ENCODE data around the gene MICB. TPM values are rescaled to one million over a fixed set of nuclear protein-coding genes. Genes with fewer than 3 reads are reported as not detected.

The MICB gene
- total and polyA plus RNA-seq, 9 of the 15 experiments (the other 6 are each of a cell fraction or from before 2014, with no cell fraction given), result 13.3 to 34.5 (median 19.8) TPM

DNA sequence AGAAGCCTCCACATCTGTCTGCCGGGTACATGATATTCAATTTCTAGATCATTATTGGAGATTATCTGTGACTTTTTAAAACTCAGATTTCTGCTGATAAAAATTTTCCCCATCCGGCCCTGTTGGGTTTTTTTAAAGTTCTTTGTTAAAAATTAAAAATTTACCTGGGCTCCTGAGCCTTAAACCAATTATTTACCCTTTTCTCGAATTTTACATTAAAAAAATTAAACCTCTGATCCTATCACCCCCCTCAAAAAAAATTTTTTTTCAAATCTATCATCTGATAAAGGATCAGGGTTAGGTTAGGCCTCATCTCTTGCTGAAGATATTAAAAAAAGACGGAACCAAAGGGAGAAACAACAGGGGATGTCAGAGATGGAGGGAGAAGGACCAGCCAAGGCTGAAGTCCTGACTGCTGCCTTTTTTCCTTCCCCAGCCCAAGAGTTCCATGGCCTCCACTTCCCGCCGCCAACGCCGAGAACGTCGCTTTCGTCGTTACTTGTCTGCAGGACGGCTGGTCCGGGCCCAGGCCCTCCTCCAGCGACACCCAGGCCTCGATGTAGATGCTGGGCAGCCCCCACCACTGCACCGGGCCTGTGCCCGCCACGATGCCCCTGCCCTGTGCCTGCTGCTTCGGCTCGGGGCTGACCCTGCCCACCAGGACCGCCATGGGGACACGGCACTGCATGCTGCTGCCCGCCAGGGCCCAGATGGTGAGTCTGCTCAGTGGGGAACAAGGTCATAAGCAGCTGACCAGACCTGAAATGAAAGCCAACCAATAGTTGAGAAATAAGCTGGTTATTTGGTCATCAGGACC lies 50.0 kb downstream of the MICB start (continued):
- TF ChIP-seq CREB1 (IDR thresholded peaks at IDR 0.05) (no peak), CREB1 (CRISPR knock-in tag; IDR thresholded peaks at IDR 0.05) (peak; percentile 45; the same call in 1 of the 2 replicates), STAG1 (CRISPR knock-in tag; IDR thresholded peaks at IDR 0.05; ENCODE audit: borderline replicate concordance) (no peak), GABPB1 (CRISPR knock-in tag; IDR thresholded peaks at IDR 0.05) (0 out of 2 replicates have a peak, but pooled peaks have one; percentile 20), ZNF3 (CRISPR knock-in tag; IDR thresholded peaks at IDR 0.05) (no peak), ZFX (CRISPR knock-in tag; IDR thresholded peaks at IDR 0.05) (peak; percentile 85), ZNF778 (CRISPR knock-in tag; IDR thresholded peaks at IDR 0.05) (no peak), ZNF830 (CRISPR knock-in tag; IDR thresholded peaks at IDR 0.05) (0 out of 2 replicates have a peak, but pooled peaks have one; percentile 36), MAZ (CRISPR knock-in tag; conservative IDR thresholded peaks at IDR 0.05 in 1 of 2, IDR thresholded peaks at IDR 0.05 in 1 of 2) (0 out of 4 replicates have a peak, but pooled peaks of 1 of the 2 experiments have one; percentile 15), ARNT (IDR thresholded peaks at IDR 0.05) (no peak), BMI1 (IDR thresholded peaks at IDR 0.05; ENCODE audit: low read length) (no peak), ZNF707 (CRISPR knock-in tag; conservative IDR thresholded peaks at IDR 0.05) (no peak), NR4A1 (CRISPR knock-in tag; IDR thresholded peaks at IDR 0.05) (peak; percentile 42; the same call in 1 of the 2 replicates), NR4A1 (tag; IDR thresholded peaks at IDR 0.05) (peak; percentile 75; the same call in 1 of the 2 replicates), ELF1 (tag; IDR thresholded peaks at IDR 0.05) (0 out of 2 replicates have a peak, but pooled peaks have one; percentile 23), HDAC3 (IDR thresholded peaks at IDR 0.05; ENCODE audit: borderline replicate concordance, partially characterized antibody) (no peak)
- TF ChIP-seq, protein P1, sequence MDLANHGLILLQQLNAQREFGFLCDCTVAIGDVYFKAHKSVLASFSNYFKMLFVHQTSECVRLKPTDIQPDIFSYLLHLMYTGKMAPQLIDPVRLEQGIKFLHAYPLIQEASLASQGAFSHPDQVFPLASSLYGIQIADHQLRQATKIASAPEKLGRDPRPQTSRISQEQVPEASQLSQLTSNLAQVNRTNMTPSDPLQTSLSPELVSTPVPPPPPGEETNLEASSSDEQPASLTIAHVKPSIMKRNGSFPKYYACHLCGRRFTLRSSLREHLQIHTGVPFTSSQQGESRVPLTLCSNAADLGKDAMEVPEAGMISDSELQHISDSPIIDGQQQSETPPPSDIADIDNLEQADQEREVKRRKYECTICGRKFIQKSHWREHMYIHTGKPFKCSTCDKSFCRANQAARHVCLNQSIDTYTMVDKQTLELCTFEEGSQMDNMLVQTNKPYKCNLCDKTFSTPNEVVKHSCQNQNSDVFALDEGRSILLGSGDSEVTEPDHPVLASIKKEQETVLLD (IDR thresholded peaks at IDR 0.05), result peak; percentile 45; the same call in 1 of the 2 replicates
- TF ChIP-seq, protein P2, sequence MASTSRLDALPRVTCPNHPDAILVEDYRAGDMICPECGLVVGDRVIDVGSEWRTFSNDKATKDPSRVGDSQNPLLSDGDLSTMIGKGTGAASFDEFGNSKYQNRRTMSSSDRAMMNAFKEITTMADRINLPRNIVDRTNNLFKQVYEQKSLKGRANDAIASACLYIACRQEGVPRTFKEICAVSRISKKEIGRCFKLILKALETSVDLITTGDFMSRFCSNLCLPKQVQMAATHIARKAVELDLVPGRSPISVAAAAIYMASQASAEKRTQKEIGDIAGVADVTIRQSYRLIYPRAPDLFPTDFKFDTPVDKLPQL (IDR thresholded peaks at IDR 0.05; ENCODE audit: extremely low read depth, insufficient read length), result no peak
- TF ChIP-seq, protein P3, sequence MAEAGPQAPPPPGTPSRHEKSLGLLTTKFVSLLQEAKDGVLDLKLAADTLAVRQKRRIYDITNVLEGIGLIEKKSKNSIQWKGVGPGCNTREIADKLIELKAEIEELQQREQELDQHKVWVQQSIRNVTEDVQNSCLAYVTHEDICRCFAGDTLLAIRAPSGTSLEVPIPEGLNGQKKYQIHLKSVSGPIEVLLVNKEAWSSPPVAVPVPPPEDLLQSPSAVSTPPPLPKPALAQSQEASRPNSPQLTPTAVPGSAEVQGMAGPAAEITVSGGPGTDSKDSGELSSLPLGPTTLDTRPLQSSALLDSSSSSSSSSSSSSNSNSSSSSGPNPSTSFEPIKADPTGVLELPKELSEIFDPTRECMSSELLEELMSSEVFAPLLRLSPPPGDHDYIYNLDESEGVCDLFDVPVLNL (CRISPR knock-in tag; IDR thresholded peaks at IDR 0.05; ENCODE audit: low read depth), result peak; percentile 20; the same call in 1 of the 2 replicates
- TF ChIP-seq, protein P4, sequence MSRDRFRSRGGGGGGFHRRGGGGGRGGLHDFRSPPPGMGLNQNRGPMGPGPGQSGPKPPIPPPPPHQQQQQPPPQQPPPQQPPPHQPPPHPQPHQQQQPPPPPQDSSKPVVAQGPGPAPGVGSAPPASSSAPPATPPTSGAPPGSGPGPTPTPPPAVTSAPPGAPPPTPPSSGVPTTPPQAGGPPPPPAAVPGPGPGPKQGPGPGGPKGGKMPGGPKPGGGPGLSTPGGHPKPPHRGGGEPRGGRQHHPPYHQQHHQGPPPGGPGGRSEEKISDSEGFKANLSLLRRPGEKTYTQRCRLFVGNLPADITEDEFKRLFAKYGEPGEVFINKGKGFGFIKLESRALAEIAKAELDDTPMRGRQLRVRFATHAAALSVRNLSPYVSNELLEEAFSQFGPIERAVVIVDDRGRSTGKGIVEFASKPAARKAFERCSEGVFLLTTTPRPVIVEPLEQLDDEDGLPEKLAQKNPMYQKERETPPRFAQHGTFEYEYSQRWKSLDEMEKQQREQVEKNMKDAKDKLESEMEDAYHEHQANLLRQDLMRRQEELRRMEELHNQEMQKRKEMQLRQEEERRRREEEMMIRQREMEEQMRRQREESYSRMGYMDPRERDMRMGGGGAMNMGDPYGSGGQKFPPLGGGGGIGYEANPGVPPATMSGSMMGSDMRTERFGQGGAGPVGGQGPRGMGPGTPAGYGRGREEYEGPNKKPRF (IDR thresholded peaks at IDR 0.05; ENCODE audit: low read depth, low read length), result no peak
- TF ChIP-seq, protein P5, sequence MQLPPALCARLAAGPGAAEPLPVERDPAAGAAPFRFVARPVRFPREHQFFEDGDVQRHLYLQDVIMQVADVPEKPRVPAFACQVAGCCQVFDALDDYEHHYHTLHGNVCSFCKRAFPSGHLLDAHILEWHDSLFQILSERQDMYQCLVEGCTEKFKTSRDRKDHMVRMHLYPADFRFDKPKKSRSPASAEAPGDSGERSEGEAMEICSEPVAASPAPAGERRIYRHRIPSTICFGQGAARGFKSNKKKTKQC (CRISPR knock-in tag; IDR thresholded peaks at IDR 0.05), result peak; percentile 81; the same call in 1 of the 2 replicates

Data from K562 (cell line).